Endothelial cell of umbilical vein (primary cell): ENCODE measurements around the gene RNLS.

Experiments
- EZH2 ChIP-seq: IDR thresholded peaks from 2 replicates; pipeline ENCODE4 v1.6.1; 2012; ENCODE audit warnings: borderline replicate concordance, low read depth, mild to moderate bottlenecking, moderate library complexity, low read length, inconsistent platforms; ENCODE audit not compliant: severe bottlenecking
- GATA2 ChIP-seq: IDR thresholded peaks from 2 replicates; pipeline ENCODE4 v1.7.0; 2011; ENCODE audit warnings: low read depth, mild to moderate bottlenecking, moderate library complexity, mixed read lengths, low read length; ENCODE audit not compliant: insufficient read length, insufficient read depth
- JUN ChIP-seq: IDR thresholded peaks from 2 replicates; pipeline ENCODE4 v1.6.1; 2011; ENCODE audit warnings: borderline replicate concordance, low read depth; ENCODE audit not compliant: insufficient read length, insufficient read depth
- MYC ChIP-seq: IDR thresholded peaks from one replicate; pipeline ENCODE4 v1.6.1; 2011; ENCODE audit warnings: mild to moderate bottlenecking, low read depth, low read length
- POLR2A ChIP-seq: IDR thresholded peaks from 2 replicates; pipeline ENCODE4 v1.6.1; 2012; ENCODE audit warnings: low read depth, mild to moderate bottlenecking, control low read depth, low read length
- POLR2AphosphoS5 ChIP-seq: IDR thresholded peaks from 2 replicates; pipeline ENCODE4 v1.6.1; 2012; ENCODE audit warnings: low read depth, mild to moderate bottlenecking, control low read depth, low read length, moderate library complexity; ENCODE audit not compliant: insufficient read depth
- TF ChIP-seq, protein P1 (sequence below), 2 donors: IDR thresholded peaks; 1 replicate in 1 of 2; 2 replicates in 1 of 2; pipeline ENCODE4 v1.5.1; 2011; ENCODE audit warnings: low read length in 2 of 2, mild to moderate bottlenecking in 2 of 2, moderate library complexity in 2 of 2, control low read depth in 1 of 2, inconsistent platforms in 1 of 2, low read depth in 1 of 2; ENCODE audit not compliant: insufficient read depth in 1 of 2; ENCODE audit errors: extremely low read depth in 1 of 2
- TF ChIP-seq, protein P2 (sequence below): IDR thresholded peaks from 2 replicates; pipeline ENCODE4 v1.6.1; 2011; ENCODE audit not compliant: insufficient read depth, insufficient read length

GRCh38 chr10:88478256-88478655 is 104.9 kb downstream of the RNLS start:
- TF ChIP-seq, protein P1, sequence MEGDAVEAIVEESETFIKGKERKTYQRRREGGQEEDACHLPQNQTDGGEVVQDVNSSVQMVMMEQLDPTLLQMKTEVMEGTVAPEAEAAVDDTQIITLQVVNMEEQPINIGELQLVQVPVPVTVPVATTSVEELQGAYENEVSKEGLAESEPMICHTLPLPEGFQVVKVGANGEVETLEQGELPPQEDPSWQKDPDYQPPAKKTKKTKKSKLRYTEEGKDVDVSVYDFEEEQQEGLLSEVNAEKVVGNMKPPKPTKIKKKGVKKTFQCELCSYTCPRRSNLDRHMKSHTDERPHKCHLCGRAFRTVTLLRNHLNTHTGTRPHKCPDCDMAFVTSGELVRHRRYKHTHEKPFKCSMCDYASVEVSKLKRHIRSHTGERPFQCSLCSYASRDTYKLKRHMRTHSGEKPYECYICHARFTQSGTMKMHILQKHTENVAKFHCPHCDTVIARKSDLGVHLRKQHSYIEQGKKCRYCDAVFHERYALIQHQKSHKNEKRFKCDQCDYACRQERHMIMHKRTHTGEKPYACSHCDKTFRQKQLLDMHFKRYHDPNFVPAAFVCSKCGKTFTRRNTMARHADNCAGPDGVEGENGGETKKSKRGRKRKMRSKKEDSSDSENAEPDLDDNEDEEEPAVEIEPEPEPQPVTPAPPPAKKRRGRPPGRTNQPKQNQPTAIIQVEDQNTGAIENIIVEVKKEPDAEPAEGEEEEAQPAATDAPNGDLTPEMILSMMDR (IDR thresholded peaks at IDR 0.05; ENCODE audit: extremely low read depth in 1 of 2, insufficient read depth in 1 of 2, low read depth in 1 of 2, low read length in 2 of 2) = no peak
- no peak for TF ChIP-seq POLR2A
- TF ChIP-seq, protein P2, sequence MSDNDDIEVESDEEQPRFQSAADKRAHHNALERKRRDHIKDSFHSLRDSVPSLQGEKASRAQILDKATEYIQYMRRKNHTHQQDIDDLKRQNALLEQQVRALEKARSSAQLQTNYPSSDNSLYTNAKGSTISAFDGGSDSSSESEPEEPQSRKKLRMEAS = no peak
- TF ChIP-seq JUN = no peak
- TF ChIP-seq MYC = no peak
- TF ChIP-seq EZH2 = no peak
- no peak for TF ChIP-seq POLR2AphosphoS5
- TF ChIP-seq GATA2 = no peak
